Astrocyte of the spinal cord (primary cell): Measurements from ENCODE around the gene ZBTB49.

Experiments
- DNase-seq: peaks from one replicate; pipeline ENCODE4 v3.0.0; 2011; ENCODE audit warnings: low read depth, low spot score
- H3K4me3 ChIP-seq: 2 replicates; pipeline ENCODE4 v1.5.1; 2011; ENCODE audit warnings: low read depth, mild to moderate bottlenecking, low read length, moderate library complexity
- in situ Hi-C: cut with HindIII; loops from 2 replicates; pipeline ENCODE4 v1.10.0; 2017; ENCODE audit warnings: low sequenced_read_pairs
- TF ChIP-seq, protein P1 (sequence below): IDR thresholded peaks from 2 replicates; pipeline ENCODE4 v1.5.1; 2012; ENCODE audit warnings: low read depth, mild to moderate bottlenecking, low read length, inconsistent platforms

The ZBTB49 gene

DNA sequence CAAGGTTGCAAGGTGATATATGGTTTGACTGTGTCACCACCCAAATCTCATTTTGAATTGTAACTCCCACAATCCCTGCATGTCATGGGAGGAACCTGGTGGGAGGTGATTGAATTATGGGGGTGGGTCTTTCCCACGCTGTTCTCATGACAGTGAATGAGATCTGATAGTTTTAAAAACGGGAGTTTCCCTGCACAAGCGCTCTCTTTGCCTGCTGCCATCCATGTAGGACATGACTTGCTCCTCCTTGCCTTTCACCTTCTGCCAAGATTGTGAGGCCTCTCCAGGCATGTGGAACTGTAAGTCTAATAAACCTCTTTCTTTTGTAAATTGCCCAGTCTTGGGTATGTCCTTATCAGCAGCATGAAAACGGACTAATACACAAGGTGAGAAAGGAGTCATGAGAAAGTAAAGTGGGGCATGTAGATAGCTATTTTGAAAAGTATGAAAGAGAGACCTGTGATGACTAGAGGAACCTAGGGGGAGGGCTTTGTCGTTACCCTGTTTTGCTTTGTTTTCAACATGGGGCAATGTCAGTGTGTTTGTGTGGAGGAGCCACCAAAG lies 6.3 kb downstream of the ZBTB49 start:
- no peak for DNase-seq
- TF ChIP-seq, protein P1, sequence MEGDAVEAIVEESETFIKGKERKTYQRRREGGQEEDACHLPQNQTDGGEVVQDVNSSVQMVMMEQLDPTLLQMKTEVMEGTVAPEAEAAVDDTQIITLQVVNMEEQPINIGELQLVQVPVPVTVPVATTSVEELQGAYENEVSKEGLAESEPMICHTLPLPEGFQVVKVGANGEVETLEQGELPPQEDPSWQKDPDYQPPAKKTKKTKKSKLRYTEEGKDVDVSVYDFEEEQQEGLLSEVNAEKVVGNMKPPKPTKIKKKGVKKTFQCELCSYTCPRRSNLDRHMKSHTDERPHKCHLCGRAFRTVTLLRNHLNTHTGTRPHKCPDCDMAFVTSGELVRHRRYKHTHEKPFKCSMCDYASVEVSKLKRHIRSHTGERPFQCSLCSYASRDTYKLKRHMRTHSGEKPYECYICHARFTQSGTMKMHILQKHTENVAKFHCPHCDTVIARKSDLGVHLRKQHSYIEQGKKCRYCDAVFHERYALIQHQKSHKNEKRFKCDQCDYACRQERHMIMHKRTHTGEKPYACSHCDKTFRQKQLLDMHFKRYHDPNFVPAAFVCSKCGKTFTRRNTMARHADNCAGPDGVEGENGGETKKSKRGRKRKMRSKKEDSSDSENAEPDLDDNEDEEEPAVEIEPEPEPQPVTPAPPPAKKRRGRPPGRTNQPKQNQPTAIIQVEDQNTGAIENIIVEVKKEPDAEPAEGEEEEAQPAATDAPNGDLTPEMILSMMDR, result no peak
- no peak overlapping the region for H3K4me3 ChIP-seq
- in situ Hi-C loops, result no loop called here

DNA sequence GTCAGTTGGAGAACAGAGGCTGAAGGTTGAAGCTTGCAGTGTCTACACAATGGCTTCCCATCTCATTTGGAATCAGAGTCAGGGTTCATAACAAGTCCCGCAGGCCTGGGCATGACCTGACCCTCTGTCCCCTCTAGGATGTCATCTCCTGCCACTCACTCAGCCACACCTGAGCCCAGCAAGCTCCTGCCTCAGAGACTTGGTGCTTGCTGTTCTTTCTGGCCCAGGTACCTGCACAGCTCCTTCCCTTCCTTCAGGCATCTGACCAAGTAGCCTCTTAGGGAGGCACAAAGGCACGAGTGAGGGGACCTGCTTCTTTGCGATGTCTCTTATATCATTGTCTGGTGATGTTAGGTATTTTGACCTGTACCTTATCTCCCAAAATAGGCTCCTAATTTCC lies 9.0 kb downstream of the ZBTB49 start:
- in situ Hi-C loops, result no loop called here
- TF ChIP-seq, protein P1, result no peak

DNA sequence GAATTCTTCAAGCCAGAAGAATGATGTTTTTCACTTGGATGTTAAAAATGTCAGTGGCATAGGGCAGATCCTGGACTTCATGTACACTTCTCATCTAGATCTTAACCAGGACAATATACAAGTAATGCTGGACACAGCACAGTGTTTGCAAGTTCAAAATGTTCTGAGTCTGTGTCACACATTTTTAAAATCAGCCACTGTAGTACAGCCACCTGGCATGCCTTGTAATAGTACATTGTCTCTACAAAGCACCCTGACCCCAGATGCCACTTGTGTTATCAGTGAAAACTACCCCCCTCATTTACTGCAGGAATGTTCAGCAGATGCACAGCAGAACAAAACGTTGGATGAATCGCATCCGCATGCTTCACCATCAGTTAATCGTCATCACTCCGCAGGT lies 11.9 kb downstream of the ZBTB49 start:
- DNase-seq, result no peak
- H3K4me3 ChIP-seq, result no peak overlapping the region
- in situ Hi-C loops, result no loop called here
- TF ChIP-seq, protein P1, result no peak

More for the DNA sequence above, 9.0 kb downstream of the ZBTB49 start:
- DNase-seq, result no peak
- H3K4me3 ChIP-seq, result no peak overlapping the region

DNA sequence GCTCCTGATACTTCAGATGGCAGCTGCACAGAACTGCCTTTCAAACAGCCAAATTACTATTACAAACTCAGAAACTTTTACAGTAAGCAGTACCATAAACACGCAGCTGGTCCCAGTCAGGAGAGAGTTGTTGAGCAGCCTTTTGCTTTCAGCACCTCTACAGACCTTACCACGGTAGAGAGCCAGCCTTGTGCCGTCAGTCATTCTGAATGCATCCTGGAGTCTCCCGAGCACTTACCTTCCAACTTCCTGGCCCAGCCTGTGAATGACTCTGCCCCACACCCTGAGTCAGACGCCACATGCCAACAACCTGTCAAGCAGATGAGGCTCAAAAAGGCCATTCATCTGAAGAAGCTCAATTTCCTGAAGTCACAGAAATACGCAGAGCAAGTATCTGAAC lies 12.4 kb downstream of the ZBTB49 start:
- TF ChIP-seq, protein P1, result no peak
- no peak overlapping the region for H3K4me3 ChIP-seq
- DNase-seq, result no peak
- in situ Hi-C loops, result no loop called here

DNA sequence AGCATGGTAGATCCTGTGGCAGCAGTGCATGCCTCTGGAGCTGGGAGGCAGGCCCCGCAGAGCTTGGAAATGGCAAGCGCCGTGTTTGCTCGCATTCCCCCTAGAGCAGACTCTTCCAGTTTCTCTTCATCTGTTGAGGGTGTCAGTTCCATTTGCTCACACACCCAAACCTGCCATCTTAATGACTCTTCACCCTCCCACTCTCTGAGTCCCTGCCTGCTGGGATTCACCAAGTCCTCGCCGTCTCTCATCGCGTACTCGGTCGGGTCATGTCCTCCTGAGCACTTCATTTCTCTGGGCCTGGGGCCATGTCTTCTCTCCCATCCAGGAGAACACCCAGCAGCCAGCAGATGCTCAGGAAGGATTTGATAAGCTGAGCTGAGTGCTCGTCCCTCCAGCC lies 16.9 kb downstream of the ZBTB49 start:
- DNase-seq, result no peak
- in situ Hi-C loops, result no loop called here
- TF ChIP-seq, protein P1, result no peak
- no peak overlapping the region for H3K4me3 ChIP-seq

DNA sequence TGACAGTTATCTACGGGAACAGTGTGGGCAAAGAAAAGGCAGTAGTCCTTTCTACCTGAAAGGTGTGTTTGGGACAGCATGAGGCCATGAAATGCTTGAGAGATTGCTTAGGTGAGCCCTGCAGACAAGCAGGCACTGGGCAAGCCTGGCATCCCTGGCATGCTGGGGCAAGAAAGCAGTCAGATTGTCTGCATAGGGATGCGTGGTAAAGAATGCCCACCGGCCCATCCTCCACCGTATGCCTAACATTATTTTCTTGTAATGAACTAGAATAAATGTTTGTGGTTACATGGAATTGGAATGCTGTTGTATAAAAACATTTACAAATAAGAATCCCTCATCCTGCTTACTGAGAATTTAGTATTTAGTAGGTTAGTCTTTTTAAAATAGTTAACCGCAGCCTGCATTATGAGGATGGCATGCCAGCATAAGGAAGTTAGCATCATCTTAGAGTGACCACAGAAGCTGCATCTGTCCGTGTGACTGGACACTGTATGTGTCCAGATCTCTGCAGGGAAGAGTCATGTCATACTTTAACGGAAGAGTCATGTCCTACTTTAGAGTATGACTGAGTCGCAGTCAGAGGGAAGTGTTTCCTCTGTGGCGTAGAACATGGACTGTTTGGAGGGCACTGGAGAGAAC lies 18.9 kb downstream of the ZBTB49 start:
- DNase-seq, result peak; percentile 72
- TF ChIP-seq, protein P1, result no peak
- H3K4me3 ChIP-seq, result no peak overlapping the region
- in situ Hi-C loops, result no loop called here
